Fibroblast of lung (primary cell): ENCODE data around the gene DDX31. TPM values are rescaled to one million over a fixed set of nuclear protein-coding genes. Genes with fewer than 3 reads are reported as not detected.

Experiments used
- DNase-seq, 2 donors: peaks; one replicate each; pipeline versions ENCODE4 v3.0.0 to v3.0.0-alpha.2; 2010; ENCODE audit warnings: low read depth in 2 of 2
- H2AFZ ChIP-seq: 2 replicates; pipeline ENCODE4 v1.5.1; 2012; ENCODE audit warnings: low read length, control low read depth, inconsistent platforms
- H3K27ac ChIP-seq: 2 replicates; pipeline ENCODE4 v1.5.1; 2011; ENCODE audit warnings: low read length, control low read depth; ENCODE audit not compliant: insufficient read depth
- H3K27me3 ChIP-seq: 2 replicates; pipeline ENCODE4 v1.5.1; 2011; ENCODE audit warnings: mild to moderate bottlenecking, low read length; ENCODE audit not compliant: control insufficient read depth, insufficient read depth
- H3K36me3 ChIP-seq: 2 replicates; pipeline ENCODE4 v1.5.1; 2011; ENCODE audit warnings: low read length; ENCODE audit not compliant: control insufficient read depth, insufficient read depth
- H3K4me1 ChIP-seq: 2 replicates; pipeline ENCODE4 v1.5.1; 2011; ENCODE audit warnings: low read length; ENCODE audit not compliant: control insufficient read depth, insufficient read depth; ENCODE audit errors: extremely low read depth
- H3K4me2 ChIP-seq: 2 replicates; pipeline ENCODE4 v1.5.1; 2011; ENCODE audit warnings: low read length, control low read depth; ENCODE audit not compliant: insufficient read depth; ENCODE audit errors: extremely low read depth
- H3K4me3 ChIP-seq, 4 experiments: fragments of 200-600 bp in 1 of 4; sonication (generic) in 1 of 4; replicated peaks in 1 of 4; 2 replicates each; pipeline ENCODE4 v1.5.1; 2011 to 2016; ENCODE audit warnings: low read length in 4 of 4, low read depth in 3 of 4, mild to moderate bottlenecking in 3 of 4, control low read depth in 2 of 4, inconsistent platforms in 1 of 4, mixed read lengths in 1 of 4; ENCODE audit not compliant: insufficient read depth in 1 of 4; ENCODE audit errors: control extremely low read depth in 1 of 4
- H3K79me2 ChIP-seq: 2 replicates; pipeline ENCODE4 v1.5.1; 2012; ENCODE audit warnings: mild to moderate bottlenecking, low read length, inconsistent platforms; ENCODE audit not compliant: control insufficient read depth, insufficient read depth
- H3K9ac ChIP-seq: 2 replicates; pipeline ENCODE4 v1.5.1; 2011; ENCODE audit warnings: mild to moderate bottlenecking, low read length, control low read depth; ENCODE audit not compliant: insufficient read depth
- H3K9me3 ChIP-seq: 2 replicates; pipeline ENCODE4 v1.5.1; 2012; ENCODE audit warnings: low read depth, low read length; ENCODE audit not compliant: control insufficient read depth, insufficient read depth
- H4K20me1 ChIP-seq: 2 replicates; pipeline ENCODE4 v1.5.1; 2011; ENCODE audit warnings: low read length; ENCODE audit not compliant: control insufficient read depth, insufficient read depth; ENCODE audit errors: extremely low read depth
- CTCF ChIP-seq, 2 donors: IDR thresholded peaks in 1 of 2; conservative IDR thresholded peaks in 1 of 2; 1 replicate in 1 of 2; 2 replicates in 1 of 2; pipeline ENCODE4 v1.5.1; 2011 to 2012; ENCODE audit warnings: low read length in 2 of 2, control low read depth in 1 of 2, inconsistent platforms in 1 of 2, low read depth in 1 of 2, mild to moderate bottlenecking in 1 of 2
- EZH2 ChIP-seq: IDR thresholded peaks from 2 replicates; pipeline ENCODE4 v1.5.1; 2012; ENCODE audit warnings: low read length, control low read depth, mild to moderate bottlenecking; ENCODE audit errors: missing control alignments
- polyA plus RNA-seq, 2 donors: library from polyadenylated mRNA; depleted of rRNA in 1 of 2; stranded (reverse) in 1 of 2; unstranded in 1 of 2; fragments of >200 nt; gene quantifications; 2 replicates each; pipeline ENCODE4 v1.2.1, GENCODE V29; 2011 to 2012; ENCODE audit warnings: missing spikeins in 1 of 2
- total RNA-seq: library from RNA; depleted of rRNA; stranded (reverse); fragments of >200 nt; gene quantifications from 2 replicates; pipeline ENCODE4 v1.2.1, GENCODE V29; 2014

DDX31 gene
- total and polyA plus RNA-seq, 2 donors (not counting 1 experiment from before 2014, with no cell fraction given): 10.1 to 10.8 TPM

- H4K20me1 ChIP-seq: no peaks in the 10 kb centered on the region
- no peak overlapping the region for H3K4me2 ChIP-seq
- H3K36me3 ChIP-seq: peaks cover 7% of the 10 kb centered on the region
- no peak overlapping the region for H3K27ac ChIP-seq
- no peaks in the 10 kb centered on the region for H3K9me3 ChIP-seq
- H3K4me3 ChIP-seq: no peak overlapping the region
- H3K79me2 ChIP-seq: peaks cover 28% of the 10 kb centered on the region
- H3K4me1 ChIP-seq: no peaks in the 10 kb centered on the region
- TF ChIP-seq CTCF (conservative IDR thresholded peaks at IDR 0.05 in 1 of 2, IDR thresholded peaks at IDR 0.05 in 1 of 2; ENCODE audit: low read depth in 1 of 2, low read length in 2 of 2): no peak
- TF ChIP-seq EZH2: no peak
- H2AFZ ChIP-seq: no peak overlapping the region
- peak in 1 of 2 donors; percentile 17 for DNase-seq
- no peaks in the 10 kb centered on the region for H3K27me3 ChIP-seq
- H3K9ac ChIP-seq: no peak overlapping the region
These were observed 6.7 kb downstream of the DDX31 start for GRCh38 chr9:132663117-132663516.

- Histone ChIP-seq H3K27ac (no peak overlapping the region), H3K9ac (no peak overlapping the region), H3K4me3 (no peak overlapping the region), H3K27me3 (no peaks in the 10 kb centered on the region), H4K20me1 (no peaks in the 10 kb centered on the region), H3K4me1 (no peaks in the 10 kb centered on the region), H3K4me2 (no peak overlapping the region), H2AFZ (no peak overlapping the region), H3K9me3 (no peaks in the 10 kb centered on the region), H3K36me3 (peaks cover 10% of the 10 kb centered on the region), H3K79me2 (peaks cover 21% of the 10 kb centered on the region)
- TF ChIP-seq CTCF (conservative IDR thresholded peaks at IDR 0.05 in 1 of 2, IDR thresholded peaks at IDR 0.05 in 1 of 2; ENCODE audit: low read depth in 1 of 2, low read length in 2 of 2) (no peak), EZH2 (no peak)
- DNase-seq: no peak
These were observed 7.4 kb downstream of the DDX31 start for GRCh38 chr9:132662152-132662945.

GRCh38 chr9:132656299-132656698 is 13.5 kb downstream of the DDX31 start:
- no peak overlapping the region for H3K9ac ChIP-seq
- H2AFZ ChIP-seq: no peak overlapping the region
- H3K9me3 ChIP-seq: no peaks in the 10 kb centered on the region
- no peaks in the 10 kb centered on the region for H3K79me2 ChIP-seq
- peaks cover 10% of the 10 kb centered on the region for H3K36me3 ChIP-seq
- no peaks in the 10 kb centered on the region for H4K20me1 ChIP-seq
- no peaks in the 10 kb centered on the region for H3K27me3 ChIP-seq
- no peak for DNase-seq
- no peaks in the 10 kb centered on the region for H3K4me1 ChIP-seq
- H3K27ac ChIP-seq: no peak overlapping the region
- H3K4me2 ChIP-seq: no peak overlapping the region
- H3K4me3 ChIP-seq: no peak overlapping the region
- TF ChIP-seq CTCF (conservative IDR thresholded peaks at IDR 0.05 in 1 of 2, IDR thresholded peaks at IDR 0.05 in 1 of 2; ENCODE audit: low read depth in 1 of 2, low read length in 2 of 2) (no peak), EZH2 (no peak)
